HCT116 (cell line): Measurements from ENCODE around the gene LHCGR. TPM values are rescaled to one million over a fixed set of nuclear protein-coding genes. Genes with fewer than 3 reads are reported as not detected.

Experiments used
- ATAC-seq: fragments of 200-7000 bp; cut with Tn5 transposase; 2 replicates; pipeline ENCODE4 v1.9.1; 2020; ENCODE audit warnings: mild to moderate bottlenecking, moderate library complexity
- BruUV-seq: library from RNA; stranded (reverse); fragments of 400-500 nt; replicated peaks from 2 replicates; lab custom pipeline; 2021; lab: Mats Ljungman, UMichigan
- CTCF ChIA-PET: fragments of 300-600 bp; sonication (Branson Sonifier 250); formaldehyde crosslinking; loops from one replicate; lab custom pipeline; 2021; ENCODE audit warnings: antibody characterized with exemption; lab: Charles Lee
- POLR2A ChIA-PET: fragments of 300-600, 350-600 bp; sonication (Branson Sonifier 250); formaldehyde crosslinking; loops from one replicate; lab custom pipeline; 2021; ENCODE audit warnings: antibody characterized with exemption; lab: Charles Lee
- RAD21 ChIA-PET, 2 experiments: fragments of 300-600 bp; sonication (Branson Sonifier 250); formaldehyde crosslinking; loops; one replicate each; lab custom pipeline; 2023; ENCODE audit warnings: low total read pairs in 2 of 2; ENCODE audit not compliant: uncharacterized antibody in 2 of 2, unreplicated experiment in 2 of 2, low non-redundant PET in 1 of 2; lab: Charles Lee
- DNase-seq: peaks from one replicate; pipeline ENCODE4 v3.0.0-alpha.2; 2010; ENCODE audit warnings: low read depth, low spot score
- H2AFZ ChIP-seq: fragments of 200-600 bp; shearing (Covaris generic), sonication (generic); 2 replicates; pipeline ENCODE4 v1.6.1; 2017; ENCODE audit warnings: low read depth, mixed run types, mixed read lengths, antibody characterized with exemption, low read length; ENCODE audit not compliant: poor library complexity, severe bottlenecking
- H3K27ac ChIP-seq: 2 replicates; pipeline ENCODE4 v1.5.1; 2012; ENCODE audit warnings: low read depth, low read length
- H3K27me3 ChIP-seq: fragments of 200-600 bp; sonication (generic); 2 replicates; pipeline ENCODE4 v1.6.1; 2016; ENCODE audit warnings: mixed run types, low read length, mixed read lengths; ENCODE audit not compliant: insufficient read depth
- H3K36me3 ChIP-seq, 2 experiments: fragments of 200-500 bp in 1 of 2; fragments of 200-600 bp in 1 of 2; sonication (Bioruptor generic) in 1 of 2; sonication (generic) in 1 of 2; 2 replicates each; pipeline versions ENCODE4 v1.5.1 to v1.6.1; 2014 to 2016; ENCODE audit warnings: low read length in 2 of 2, inconsistent platforms in 1 of 2, mixed read lengths in 1 of 2, mixed run types in 1 of 2; ENCODE audit not compliant: insufficient read depth in 2 of 2, control insufficient read depth in 1 of 2
- H3K4me1 ChIP-seq, 2 experiments: fragments of 200-600 bp in 1 of 2; sonication (generic) in 1 of 2; 2 replicates each; pipeline versions ENCODE4 v1.5.1 to v1.6.1; 2012 to 2017; ENCODE audit warnings: low read length in 2 of 2, inconsistent platforms in 1 of 2, mild to moderate bottlenecking in 1 of 2, mixed read lengths in 1 of 2, mixed run types in 1 of 2, moderate library complexity in 1 of 2; ENCODE audit not compliant: insufficient read depth in 2 of 2, control insufficient read depth in 1 of 2
- H3K4me2 ChIP-seq: fragments of 200-600 bp; sonication (generic); 2 replicates; pipeline ENCODE4 v1.6.1; 2017; ENCODE audit warnings: mixed run types, low read length, mixed read lengths
- H3K4me3 ChIP-seq, 2 experiments: fragments of 200-600 bp in 1 of 2; sonication (generic) in 1 of 2; replicated peaks in 1 of 2; 2 replicates each; pipeline ENCODE4 v1.5.1; 2011 to 2016; ENCODE audit warnings: low read length in 2 of 2, control low read depth in 1 of 2, low read depth in 1 of 2, mild to moderate bottlenecking in 1 of 2, mixed read lengths in 1 of 2, mixed run types in 1 of 2
- H3K79me2 ChIP-seq: fragments of 200-600 bp; sonication (generic); 2 replicates; pipeline ENCODE4 v1.6.1; 2017; ENCODE audit warnings: mild to moderate bottlenecking, mixed run types, low read length, moderate library complexity, mixed read lengths; ENCODE audit not compliant: insufficient read depth
- H3K9ac ChIP-seq: fragments of 200-600 bp; sonication (generic); 2 replicates; pipeline ENCODE4 v1.6.1; 2016; ENCODE audit warnings: low read length, mixed read lengths
- H3K9me2 ChIP-seq: fragments of 200-600 bp; sonication (generic), shearing (Covaris generic); 2 replicates; pipeline ENCODE4 v1.6.1; 2017; ENCODE audit warnings: mixed run types, mild to moderate bottlenecking, moderate library complexity; ENCODE audit not compliant: insufficient read depth
- H3K9me3 ChIP-seq, 2 experiments: fragments of 200-500 bp in 1 of 2; fragments of 200-600 bp in 1 of 2; sonication (Bioruptor generic) in 1 of 2; sonication (generic) in 1 of 2; 2 replicates each; pipeline ENCODE4 v1.6.1; 2014 to 2017; ENCODE audit warnings: low read length in 2 of 2, mixed read lengths in 2 of 2, inconsistent platforms in 1 of 2, low read depth in 1 of 2, mild to moderate bottlenecking in 1 of 2, mixed run types in 1 of 2, moderate library complexity in 1 of 2; ENCODE audit not compliant: control insufficient read depth in 1 of 2, insufficient read depth in 1 of 2
- H4K20me1 ChIP-seq: fragments of 200-600 bp; sonication (generic), shearing (Covaris generic); 2 replicates; pipeline ENCODE4 v1.6.1; 2017; ENCODE audit warnings: mixed run types, mild to moderate bottlenecking, moderate library complexity; ENCODE audit not compliant: insufficient read depth
- CBX3 ChIP-seq: IDR thresholded peaks from 2 replicates; pipeline ENCODE4 v1.6.1; 2012; ENCODE audit warnings: low read depth
- CEBPB ChIP-seq: IDR thresholded peaks from 2 replicates; pipeline ENCODE4 v1.6.1; 2012; ENCODE audit warnings: low read depth
- EGR1 ChIP-seq: IDR thresholded peaks from 2 replicates; pipeline ENCODE4 v1.6.1; 2012; ENCODE audit warnings: low read depth
- ELF1 ChIP-seq: IDR thresholded peaks from 2 replicates; pipeline ENCODE4 v1.6.1; 2012; ENCODE audit warnings: low read depth, borderline replicate concordance
- EZH2 ChIP-seq: fragments of 200-600 bp; sonication (generic); IDR thresholded peaks from 2 replicates; pipeline ENCODE4 v1.6.1; 2017; ENCODE audit warnings: antibody characterized with exemption, mixed run types
- EZH2phosphoT487 ChIP-seq: fragments of 200-600 bp; IDR thresholded peaks from 2 replicates; pipeline ENCODE4 v1.6.1; 2018; ENCODE audit warnings: antibody characterized with exemption, borderline replicate concordance
- POLR2A ChIP-seq: IDR thresholded peaks from 2 replicates; pipeline ENCODE4 v1.7.0; 2011; ENCODE audit warnings: borderline replicate concordance; ENCODE audit not compliant: insufficient read depth, insufficient read length; ENCODE audit errors: extremely low read depth
- POLR2AphosphoS5 ChIP-seq: IDR thresholded peaks from 2 replicates; pipeline ENCODE4 v1.6.1; 2011; ENCODE audit warnings: mild to moderate bottlenecking, low read depth, low read length, moderate library complexity
- SIN3A ChIP-seq: IDR thresholded peaks from 2 replicates; pipeline ENCODE4 v1.6.1; 2012; ENCODE audit warnings: low read depth
- SP1 ChIP-seq: IDR thresholded peaks from 2 replicates; pipeline ENCODE4 v1.6.1; 2012; ENCODE audit warnings: low read depth
- SRF ChIP-seq: IDR thresholded peaks from 2 replicates; pipeline ENCODE4 v1.6.1; 2012; ENCODE audit warnings: low read depth
- TCF7L2 ChIP-seq: IDR thresholded peaks from 2 replicates; pipeline ENCODE4 v1.7.0; 2011; ENCODE audit warnings: borderline replicate concordance, inconsistent platforms; ENCODE audit not compliant: insufficient read depth, insufficient read length; ENCODE audit errors: extremely low read depth
- YY1 ChIP-seq: IDR thresholded peaks from 2 replicates; pipeline ENCODE4 v1.6.1; 2011; ENCODE audit warnings: low read length, low read depth, moderate library complexity, mild to moderate bottlenecking; ENCODE audit not compliant: insufficient replicate concordance; ENCODE audit errors: extremely low read depth
- ZFX ChIP-seq: fragments of 450-650 bp; IDR thresholded peaks from 2 replicates; pipeline ENCODE4 v1.6.1; 2017
- intact Hi-C: fragments of 100-400 bp; cut with micrococcal nuclease; formaldehyde crosslinking; loops from 2 replicates; pipeline ENCODE4 v1.10.0; 2022
- total RNA-seq: library from RNA; stranded (reverse); gene quantifications from one replicate; pipeline ENCODE4 v1.2.1, GENCODE V29; 2021; ENCODE audit not compliant: unreplicated experiment
- TF ChIP-seq, protein P1 (sequence below): IDR thresholded peaks from 2 replicates; pipeline ENCODE4 v1.6.1; 2012; ENCODE audit warnings: low read depth
- TF ChIP-seq, protein P2 (sequence below), 3 experiments: fragments of 200-600 bp in 1 of 3; sonication (generic) in 1 of 3; IDR thresholded peaks in 2 of 3; conservative IDR thresholded peaks in 1 of 3; 2 replicates each; pipeline ENCODE4 v1.5.1; 2012 to 2017; ENCODE audit warnings: low read depth in 2 of 3, low read length in 2 of 3, antibody characterized with exemption in 1 of 3, borderline replicate concordance in 1 of 3, control low read depth in 1 of 3, mild to moderate bottlenecking in 1 of 3, mixed read lengths in 1 of 3, mixed run types in 1 of 3, moderate library complexity in 1 of 3; ENCODE audit not compliant: insufficient read depth in 1 of 3

Gene LHCGR
- total RNA-seq, 1 experiment from 2014 or later: not detected

- H3K27ac ChIP-seq: no peak overlapping the region
- H3K9me3 ChIP-seq: no peaks in the 10 kb centered on the region
- ATAC-seq: no peak
- RAD21 ChIA-PET: no interaction called here
- POLR2A ChIA-PET: no interaction called here
- no peaks in the 10 kb centered on the region for H3K79me2 ChIP-seq
- peaks cover 25% of the 10 kb centered on the region; the same call in 1 of the 2 replicates for H3K27me3 ChIP-seq
- BruUV-seq: no TSS peak
- CTCF ChIA-PET: no interaction called here
- no peak overlapping the region for H3K9ac ChIP-seq
- DNase-seq: no peak
- no peaks in the 10 kb centered on the region for H3K9me2 ChIP-seq
- no peaks in the 10 kb centered on the region for H3K4me1 ChIP-seq
- TF ChIP-seq SRF (no peak), ELF1 (no peak), CBX3 (no peak), EZH2 (no peak), EGR1 (no peak), YY1 (no peak), SP1 (no peak), TCF7L2 (no peak), ZFX (no peak), SIN3A (no peak), POLR2A (no peak), CEBPB (no peak), EZH2phosphoT487 (no peak), POLR2AphosphoS5 (no peak)
- TF ChIP-seq, protein P1, sequence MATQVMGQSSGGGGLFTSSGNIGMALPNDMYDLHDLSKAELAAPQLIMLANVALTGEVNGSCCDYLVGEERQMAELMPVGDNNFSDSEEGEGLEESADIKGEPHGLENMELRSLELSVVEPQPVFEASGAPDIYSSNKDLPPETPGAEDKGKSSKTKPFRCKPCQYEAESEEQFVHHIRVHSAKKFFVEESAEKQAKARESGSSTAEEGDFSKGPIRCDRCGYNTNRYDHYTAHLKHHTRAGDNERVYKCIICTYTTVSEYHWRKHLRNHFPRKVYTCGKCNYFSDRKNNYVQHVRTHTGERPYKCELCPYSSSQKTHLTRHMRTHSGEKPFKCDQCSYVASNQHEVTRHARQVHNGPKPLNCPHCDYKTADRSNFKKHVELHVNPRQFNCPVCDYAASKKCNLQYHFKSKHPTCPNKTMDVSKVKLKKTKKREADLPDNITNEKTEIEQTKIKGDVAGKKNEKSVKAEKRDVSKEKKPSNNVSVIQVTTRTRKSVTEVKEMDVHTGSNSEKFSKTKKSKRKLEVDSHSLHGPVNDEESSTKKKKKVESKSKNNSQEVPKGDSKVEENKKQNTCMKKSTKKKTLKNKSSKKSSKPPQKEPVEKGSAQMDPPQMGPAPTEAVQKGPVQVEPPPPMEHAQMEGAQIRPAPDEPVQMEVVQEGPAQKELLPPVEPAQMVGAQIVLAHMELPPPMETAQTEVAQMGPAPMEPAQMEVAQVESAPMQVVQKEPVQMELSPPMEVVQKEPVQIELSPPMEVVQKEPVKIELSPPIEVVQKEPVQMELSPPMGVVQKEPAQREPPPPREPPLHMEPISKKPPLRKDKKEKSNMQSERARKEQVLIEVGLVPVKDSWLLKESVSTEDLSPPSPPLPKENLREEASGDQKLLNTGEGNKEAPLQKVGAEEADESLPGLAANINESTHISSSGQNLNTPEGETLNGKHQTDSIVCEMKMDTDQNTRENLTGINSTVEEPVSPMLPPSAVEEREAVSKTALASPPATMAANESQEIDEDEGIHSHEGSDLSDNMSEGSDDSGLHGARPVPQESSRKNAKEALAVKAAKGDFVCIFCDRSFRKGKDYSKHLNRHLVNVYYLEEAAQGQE: no peak
- TF ChIP-seq, protein P2, sequence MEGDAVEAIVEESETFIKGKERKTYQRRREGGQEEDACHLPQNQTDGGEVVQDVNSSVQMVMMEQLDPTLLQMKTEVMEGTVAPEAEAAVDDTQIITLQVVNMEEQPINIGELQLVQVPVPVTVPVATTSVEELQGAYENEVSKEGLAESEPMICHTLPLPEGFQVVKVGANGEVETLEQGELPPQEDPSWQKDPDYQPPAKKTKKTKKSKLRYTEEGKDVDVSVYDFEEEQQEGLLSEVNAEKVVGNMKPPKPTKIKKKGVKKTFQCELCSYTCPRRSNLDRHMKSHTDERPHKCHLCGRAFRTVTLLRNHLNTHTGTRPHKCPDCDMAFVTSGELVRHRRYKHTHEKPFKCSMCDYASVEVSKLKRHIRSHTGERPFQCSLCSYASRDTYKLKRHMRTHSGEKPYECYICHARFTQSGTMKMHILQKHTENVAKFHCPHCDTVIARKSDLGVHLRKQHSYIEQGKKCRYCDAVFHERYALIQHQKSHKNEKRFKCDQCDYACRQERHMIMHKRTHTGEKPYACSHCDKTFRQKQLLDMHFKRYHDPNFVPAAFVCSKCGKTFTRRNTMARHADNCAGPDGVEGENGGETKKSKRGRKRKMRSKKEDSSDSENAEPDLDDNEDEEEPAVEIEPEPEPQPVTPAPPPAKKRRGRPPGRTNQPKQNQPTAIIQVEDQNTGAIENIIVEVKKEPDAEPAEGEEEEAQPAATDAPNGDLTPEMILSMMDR (IDR thresholded peaks at IDR 0.05 in 2 of 3, conservative IDR thresholded peaks at IDR 0.05 in 1 of 3; ENCODE audit: borderline replicate concordance in 1 of 3, insufficient read depth in 1 of 3, low read depth in 2 of 3, low read length in 2 of 3): no peak
- TF ChIP-seq, all 23 proteins: peak for 0
- H2AFZ ChIP-seq: no peak overlapping the region
- no peaks in the 10 kb centered on the region for H4K20me1 ChIP-seq
- intact Hi-C loops: no loop called here
- H3K4me2 ChIP-seq: no peak overlapping the region
- H3K4me3 ChIP-seq: no peak overlapping the region
- no peaks in the 10 kb centered on the region for H3K36me3 ChIP-seq
Observed at GRCh38 chr2:48722391-48722790, 33.1 kb downstream of the LHCGR start.
